ENCODE results near the gene CHMP6. TPM values are rescaled to one million over a fixed set of nuclear protein-coding genes. Genes with fewer than 3 reads are reported as not detected.

Gene CHMP6
- total and polyA plus RNA-seq, 9 of the 15 experiments (the other 6 are each of a cell fraction or from before 2014, with no cell fraction given), result 0.25 to 30.4 (median 13.4) TPM

DNA sequence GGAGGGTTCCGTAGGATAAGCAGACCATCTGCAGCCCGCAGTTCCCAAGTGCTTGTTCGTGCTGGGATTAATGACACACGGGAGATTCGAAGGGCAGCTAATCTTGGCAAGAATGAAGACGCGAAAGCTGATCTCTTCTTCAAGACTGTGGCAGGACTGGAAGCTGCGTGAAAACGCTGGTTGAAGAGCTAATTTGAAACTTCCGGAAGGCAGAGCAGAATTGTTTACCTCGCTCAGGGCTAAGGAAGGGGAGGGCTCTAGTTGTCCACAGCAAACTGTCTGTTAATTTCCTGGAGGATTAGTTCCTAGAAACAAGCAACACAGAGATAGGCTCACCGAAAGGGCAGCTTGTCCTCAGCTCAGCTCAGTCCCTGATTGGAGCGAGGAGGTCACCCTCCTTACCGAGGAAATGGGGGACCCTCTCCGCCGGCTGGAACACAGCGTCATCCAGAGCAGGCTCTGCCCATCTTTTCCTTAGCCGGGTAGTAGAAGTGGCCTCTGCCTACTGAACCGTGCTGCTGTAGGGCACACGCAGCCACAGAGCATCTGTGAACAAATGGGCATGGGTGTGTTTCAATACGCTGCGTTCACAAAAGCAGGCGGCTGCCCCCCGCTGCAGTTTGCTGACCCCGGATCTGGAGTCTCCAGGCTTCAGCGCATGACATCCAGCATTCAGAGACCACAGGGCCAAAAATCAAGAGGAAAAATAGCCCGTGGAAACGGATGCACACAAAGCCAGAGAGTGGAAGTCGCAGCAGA, 26.6 kb downstream of the CHMP6 start (continued):
- TF ChIP-seq KAT7 (CRISPR knock-in tag; IDR thresholded peaks at IDR 0.05; ENCODE audit: borderline replicate concordance) (no peak; the same call in 1 of the 2 replicates), DLX4 (CRISPR knock-in tag; IDR thresholded peaks at IDR 0.05) (no peak), MTA1 (IDR thresholded peaks at IDR 0.05; ENCODE audit: borderline replicate concordance) (no peak), MCM7 (IDR thresholded peaks at IDR 0.05) (no peak), ZBTB34 (CRISPR knock-in tag; IDR thresholded peaks at IDR 0.05) (no peak), NELFE (IDR thresholded peaks at IDR 0.05; ENCODE audit: insufficient read depth, insufficient read length) (no peak), EZH2 (IDR thresholded peaks at IDR 0.05; ENCODE audit: borderline replicate concordance, low read depth, low read length) (no peak), CCNT2 (IDR thresholded peaks at IDR 0.05; ENCODE audit: borderline replicate concordance, extremely low read depth, insufficient read length, low read depth, low read length) (no peak), SRF (CRISPR knock-in tag; IDR thresholded peaks at IDR 0.05) (no peak), ZNF146 (CRISPR knock-in tag; IDR thresholded peaks at IDR 0.05; ENCODE audit: unreplicated experiment) (no peak), HDAC1 (IDR thresholded peaks at IDR 0.05) (0 out of 4 replicates have a peak, but pooled peaks of 1 of the 2 experiments have one; percentile 43), CEBPB (tag; IDR thresholded peaks at IDR 0.05) (no peak), ZNF449 (CRISPR knock-in tag; IDR thresholded peaks at IDR 0.05) (no peak), NR1H2 (CRISPR knock-in tag; IDR thresholded peaks at IDR 0.05) (no peak), TARDBP (IDR thresholded peaks at IDR 0.05) (no peak), RBM25 (IDR thresholded peaks at IDR 0.05; ENCODE audit: low read depth, low read length, severe bottlenecking) (no peak), FOXM1 (IDR thresholded peaks at IDR 0.05; ENCODE audit: low read depth) (no peak), FOXM1 (CRISPR knock-in tag; IDR thresholded peaks at IDR 0.05; ENCODE audit: low read depth) (no peak), HMBOX1 (IDR thresholded peaks at IDR 0.05) (peak; percentile 91), DDX20 (tag; IDR thresholded peaks at IDR 0.05; ENCODE audit: low read depth) (no peak), ZNF174 (CRISPR knock-in tag; IDR thresholded peaks at IDR 0.05) (no peak), MNT (conservative IDR thresholded peaks at IDR 0.05) (peak in 1 of 2 experiments; percentile 57; a peak in 2 of 4 replicates), TFAM (CRISPR knock-in tag; conservative IDR thresholded peaks at IDR 0.05) (no peak)
